HEK293T (cell line): Measurements from ENCODE around the gene IQSEC1.

Source experiments
- CTCF ChIA-PET: fragments of 350-600 bp; formaldehyde crosslinking; extraction: SDS; loops from one replicate; lab custom pipeline; 2021; ENCODE audit warnings: antibody characterized with exemption, inconsistent platforms; lab: Yijun Ruan, JAX
- POLR2A ChIA-PET: fragments of 350-600 bp; formaldehyde crosslinking; extraction: SDS; loops from one replicate; lab custom pipeline; 2020; ENCODE audit warnings: antibody characterized with exemption, inconsistent platforms; lab: Yijun Ruan, JAX
- DNase-seq: peaks from one replicate; pipeline ENCODE4 v3.0.0; 2012; ENCODE audit warnings: mixed read lengths; ENCODE audit errors: extremely low spot score
- ARNT ChIP-seq: fragments of 450-650 bp; IDR thresholded peaks from 2 replicates; pipeline ENCODE4 v1.6.1; 2017; ENCODE audit warnings: mild to moderate bottlenecking
- BHLHE40 ChIP-seq: fragments of 450-650 bp; IDR thresholded peaks from 2 replicates; pipeline ENCODE4 v1.6.1; 2016; ENCODE audit warnings: mild to moderate bottlenecking, moderate library complexity, borderline replicate concordance
- CTBP1 ChIP-seq: fragments of 450-650 bp; IDR thresholded peaks from 2 replicates; pipeline ENCODE4 v1.6.1; 2016; ENCODE audit warnings: borderline replicate concordance
- ELF4 ChIP-seq: fragments of 450-650 bp; IDR thresholded peaks from 2 replicates; pipeline ENCODE4 v1.6.1; 2017; ENCODE audit warnings: antibody characterized with exemption
- FOXA1 ChIP-seq: fragments of 450-650 bp; IDR thresholded peaks from 2 replicates; pipeline ENCODE4 v1.6.1; 2016; ENCODE audit warnings: mild to moderate bottlenecking
- FOXK2 ChIP-seq: fragments of 450-650 bp; IDR thresholded peaks from 2 replicates; pipeline ENCODE4 v1.6.1; 2016; ENCODE audit warnings: mild to moderate bottlenecking
- FOXM1 ChIP-seq: fragments of 450-650 bp; IDR thresholded peaks from 2 replicates; pipeline ENCODE4 v1.6.1; 2017; ENCODE audit warnings: mild to moderate bottlenecking, borderline replicate concordance
- HDGF ChIP-seq: fragments of 450-650 bp; IDR thresholded peaks from 2 replicates; pipeline ENCODE4 v1.6.1; 2017; ENCODE audit warnings: antibody characterized with exemption, borderline replicate concordance
- L3MBTL2 ChIP-seq: fragments of 450-650 bp; conservative IDR thresholded peaks from 2 replicates; pipeline ENCODE4 v1.6.1; 2016; ENCODE audit warnings: mild to moderate bottlenecking
- LEF1 ChIP-seq: fragments of 450-650 bp; IDR thresholded peaks from 2 replicates; pipeline ENCODE4 v1.6.1; 2017; ENCODE audit warnings: mild to moderate bottlenecking, borderline replicate concordance
- NFRKB ChIP-seq: fragments of 450-650 bp; IDR thresholded peaks from 2 replicates; pipeline ENCODE4 v1.6.1; 2016; ENCODE audit warnings: mild to moderate bottlenecking, moderate library complexity
- PKNOX1 ChIP-seq: fragments of 450-650 bp; IDR thresholded peaks from 2 replicates; pipeline ENCODE4 v1.6.1; 2016
- SP1 ChIP-seq: fragments of 450-650 bp; IDR thresholded peaks from 2 replicates; pipeline ENCODE4 v1.6.1; 2017
- SUZ12 ChIP-seq: fragments of 450-650 bp; IDR thresholded peaks from 2 replicates; pipeline ENCODE4 v1.6.1; 2016; ENCODE audit warnings: mild to moderate bottlenecking
- TARDBP ChIP-seq: fragments of 450-650 bp; IDR thresholded peaks from 2 replicates; pipeline ENCODE4 v1.6.1; 2016
- ZNF384 ChIP-seq: fragments of 450-650 bp; IDR thresholded peaks from 2 replicates; pipeline ENCODE4 v1.6.1; 2016

Gene IQSEC1

GRCh38 chr3:13005301-13005700, 67.9 kb downstream of the IQSEC1 start:
- no peak for TF ChIP-seq L3MBTL2
- no peak for TF ChIP-seq NFRKB
- TF ChIP-seq TARDBP = no peak
- no peak for TF ChIP-seq ZNF384
- no peak for TF ChIP-seq FOXA1
- TF ChIP-seq LEF1 = no peak
- no peak for TF ChIP-seq SUZ12
- TF ChIP-seq FOXM1 = no peak
- TF ChIP-seq HDGF = no peak
- TF ChIP-seq PKNOX1 = no peak
- TF ChIP-seq BHLHE40 = no peak
- TF ChIP-seq ARNT = no peak
- TF ChIP-seq CTBP1 = no peak
- TF ChIP-seq SP1 = no peak
- TF ChIP-seq ELF4 = no peak
- TF ChIP-seq FOXK2 = no peak
- POLR2A ChIA-PET = interaction anchor here (1.1 to 1.6 kb wide), 4 partner anchors 10 to 39 kb away, joined by 3 to 10 read pairs (median 4); no protein-coding TSS in a partner anchor

GRCh38 chr3:13004376-13004775, 68.9 kb downstream of the IQSEC1 start:
- no peak for TF ChIP-seq PKNOX1
- TF ChIP-seq BHLHE40 = no peak
- no peak for TF ChIP-seq SUZ12
- TF ChIP-seq TARDBP = no peak
- TF ChIP-seq SP1 = no peak
- TF ChIP-seq CTBP1 = no peak
- DNase-seq = no peak
- ChIA-PET POLR2A (interaction anchor here (1.1 to 1.5 kb wide), 2 partner anchors 9 to 18 kb away, joined by 3 to 10 read pairs; no protein-coding TSS in a partner anchor), CTCF (interaction anchor here (2.4 kb wide), 1 partner anchor 9 kb away, joined by 14 read pairs; no protein-coding TSS in a partner anchor)

More at GRCh38 chr3:13005301-13005700, 67.9 kb downstream of the IQSEC1 start:
- CTCF ChIA-PET = interaction anchor here (2.4 kb wide), 1 partner anchor 10 kb away, joined by 14 read pairs; no protein-coding TSS in a partner anchor
- no peak for DNase-seq

- ChIA-PET POLR2A (no interaction called here), CTCF (interaction anchor here (0.8 kb wide), 1 partner anchor 247 kb away, joined by 4 read pairs; no protein-coding TSS in a partner anchor)
- TF ChIP-seq SP1 (no peak), FOXA1 (no peak), BHLHE40 (no peak), PKNOX1 (no peak), FOXM1 (no peak), HDGF (no peak), ELF4 (no peak), FOXK2 (no peak), ARNT (no peak)
- DNase-seq = no peak
These were observed 69.6 kb downstream of the IQSEC1 start for GRCh38 chr3:13003608-13004007.

- POLR2A ChIA-PET = no interaction called here
- CTCF ChIA-PET = no interaction called here
- TF ChIP-seq ZNF384 = no peak
- TF ChIP-seq NFRKB = no peak
- TF ChIP-seq LEF1 = no peak
- no peak for TF ChIP-seq L3MBTL2
- TF ChIP-seq FOXA1 = no peak
- no peak for TF ChIP-seq PKNOX1
- TF ChIP-seq ELF4 = no peak
- no peak for TF ChIP-seq CTBP1
- TF ChIP-seq FOXK2 = no peak
- TF ChIP-seq SP1 = no peak
- no peak for TF ChIP-seq HDGF
- TF ChIP-seq BHLHE40 = no peak
- no peak for TF ChIP-seq SUZ12
- no peak for TF ChIP-seq FOXM1
- TF ChIP-seq TARDBP = no peak
- no peak for DNase-seq
These were observed 70.7 kb downstream of the IQSEC1 start for GRCh38 chr3:13002398-13003124.

GRCh38 chr3:12999147-13000140, 73.8 kb downstream of the IQSEC1 start:
- CTCF ChIA-PET = interaction anchor here (0.7 kb wide), 1 partner anchor 28 kb away, joined by 3 read pairs; no protein-coding TSS in a partner anchor
- POLR2A ChIA-PET = no interaction called here
- no peak for DNase-seq
- no peak for TF ChIP-seq FOXA1
- no peak for TF ChIP-seq ELF4
- TF ChIP-seq SUZ12 = no peak
- no peak for TF ChIP-seq NFRKB
